T-helper 1 cell treated with Interleukin-12 subunit alpha and Interleukin-12 subunit beta and Interleukin-4 antibody, amounts not matched to agents 30 μg/mL and 1 μg/mL, for 36 hours (primary cell): ENCODE data around the gene PSMD10.

Experiments used
- H3K27ac Mint-ChIP-seq: one replicate; pipeline ENCODE4 v1.8.0; 2021; ENCODE audit warnings: mild to moderate bottlenecking, mixed read lengths
- H3K27me3 Mint-ChIP-seq: one replicate; pipeline ENCODE4 v1.8.0; 2021; ENCODE audit warnings: low read depth, mixed read lengths
- H3K36me3 Mint-ChIP-seq: one replicate; pipeline ENCODE4 v1.8.0; 2021; ENCODE audit warnings: low read depth, mixed read lengths
- H3K4me1 Mint-ChIP-seq: one replicate; pipeline ENCODE4 v1.8.0; 2021; ENCODE audit warnings: low read depth, mixed read lengths
- H3K4me3 Mint-ChIP-seq: one replicate; pipeline ENCODE4 v1.8.0; 2021; ENCODE audit warnings: mild to moderate bottlenecking, moderate library complexity, mixed read lengths
- H3K9me3 Mint-ChIP-seq: one replicate; pipeline ENCODE4 v1.8.0; 2021; ENCODE audit warnings: mixed read lengths

Gene PSMD10

GRCh38 chrX:108105473-108105872 is 14.1 kb upstream of the PSMD10 start:
- H3K27me3 Mint-ChIP-seq = peaks cover 3% of the 10 kb centered on the region
- H3K4me3 Mint-ChIP-seq = no peak overlapping the region
- no peaks in the 10 kb centered on the region for H3K9me3 Mint-ChIP-seq
- no peak overlapping the region for H3K27ac Mint-ChIP-seq
- H3K4me1 Mint-ChIP-seq = no peaks in the 10 kb centered on the region
- H3K36me3 Mint-ChIP-seq = peaks cover 7% of the 10 kb centered on the region

GRCh38 chrX:108097380-108097779 is 6.0 kb upstream of the PSMD10 start:
- Mint-ChIP-seq H3K27me3 (no peaks in the 10 kb centered on the region), H3K4me1 (peaks cover 3% of the 10 kb centered on the region), H3K9me3 (no peaks in the 10 kb centered on the region), H3K4me3 (no peak overlapping the region), H3K27ac (no peak overlapping the region), H3K36me3 (no peaks in the 10 kb centered on the region)

- Mint-ChIP-seq H3K27me3 (no peaks in the 10 kb centered on the region), H3K4me1 (peaks cover 17% of the 10 kb centered on the region), H3K36me3 (no peaks in the 10 kb centered on the region), H3K27ac (no peak overlapping the region), H3K9me3 (no peaks in the 10 kb centered on the region), H3K4me3 (no peak overlapping the region)
These were observed 543 bp upstream of the PSMD10 start for GRCh38 chrX:108091878-108092291.

GRCh38 chrX:108090491-108091263 is 665 bp downstream of the PSMD10 start:
- no peak overlapping the region for H3K4me3 Mint-ChIP-seq
- peaks cover 17% of the 10 kb centered on the region for H3K4me1 Mint-ChIP-seq
- no peaks in the 10 kb centered on the region for H3K9me3 Mint-ChIP-seq
- H3K27ac Mint-ChIP-seq = no peak overlapping the region
- H3K36me3 Mint-ChIP-seq = peaks cover 2% of the 10 kb centered on the region
- no peaks in the 10 kb centered on the region for H3K27me3 Mint-ChIP-seq

GRCh38 chrX:108088511-108088910 is 2.8 kb downstream of the PSMD10 start:
- H3K4me1 Mint-ChIP-seq = peaks cover 17% of the 10 kb centered on the region
- H3K4me3 Mint-ChIP-seq = no peak overlapping the region
- no peak overlapping the region for H3K27ac Mint-ChIP-seq
- no peaks in the 10 kb centered on the region for H3K27me3 Mint-ChIP-seq
- H3K9me3 Mint-ChIP-seq = no peaks in the 10 kb centered on the region
- peaks cover 5% of the 10 kb centered on the region for H3K36me3 Mint-ChIP-seq

- no peaks in the 10 kb centered on the region for H3K27me3 Mint-ChIP-seq
- no peak overlapping the region for H3K4me3 Mint-ChIP-seq
- H3K27ac Mint-ChIP-seq = no peak overlapping the region
- peaks cover 14% of the 10 kb centered on the region for H3K4me1 Mint-ChIP-seq
- peaks cover 5% of the 10 kb centered on the region for H3K36me3 Mint-ChIP-seq
- no peaks in the 10 kb centered on the region for H3K9me3 Mint-ChIP-seq
These were observed 3.5 kb downstream of the PSMD10 start for GRCh38 chrX:108087792-108088191.

GRCh38 chrX:108081110-108081509 is 10.2 kb downstream of the PSMD10 start:
- no peak overlapping the region for H3K27ac Mint-ChIP-seq
- no peaks in the 10 kb centered on the region for H3K27me3 Mint-ChIP-seq
- H3K36me3 Mint-ChIP-seq = peaks cover 4% of the 10 kb centered on the region
- H3K9me3 Mint-ChIP-seq = no peaks in the 10 kb centered on the region
- no peaks in the 10 kb centered on the region for H3K4me1 Mint-ChIP-seq
- no peak overlapping the region for H3K4me3 Mint-ChIP-seq

GRCh38 chrX:108072746-108073145 is 18.6 kb downstream of the PSMD10 start:
- H3K36me3 Mint-ChIP-seq = no peaks in the 10 kb centered on the region
- no peak overlapping the region for H3K27ac Mint-ChIP-seq
- peaks cover 11% of the 10 kb centered on the region for H3K27me3 Mint-ChIP-seq
- H3K9me3 Mint-ChIP-seq = no peaks in the 10 kb centered on the region
- no peaks in the 10 kb centered on the region for H3K4me1 Mint-ChIP-seq
- no peak overlapping the region for H3K4me3 Mint-ChIP-seq

GRCh38 chrX:108071578-108071977 is 19.8 kb downstream of the PSMD10 start:
- Mint-ChIP-seq H3K4me3 (no peak overlapping the region), H3K36me3 (no peaks in the 10 kb centered on the region), H3K27me3 (peaks cover 11% of the 10 kb centered on the region), H3K27ac (no peak overlapping the region), H3K4me1 (no peaks in the 10 kb centered on the region), H3K9me3 (no peaks in the 10 kb centered on the region)

GRCh38 chrX:108070891-108071290 is 20.5 kb downstream of the PSMD10 start:
- Mint-ChIP-seq H3K27me3 (peaks cover 11% of the 10 kb centered on the region), H3K27ac (no peak overlapping the region), H3K9me3 (no peaks in the 10 kb centered on the region), H3K4me1 (no peaks in the 10 kb centered on the region), H3K36me3 (no peaks in the 10 kb centered on the region), H3K4me3 (no peak overlapping the region)

GRCh38 chrX:108068121-108068520 is 23.2 kb downstream of the PSMD10 start:
- Mint-ChIP-seq H3K27me3 (peaks cover 11% of the 10 kb centered on the region), H3K27ac (no peak overlapping the region), H3K36me3 (no peaks in the 10 kb centered on the region), H3K9me3 (no peaks in the 10 kb centered on the region), H3K4me3 (no peak overlapping the region), H3K4me1 (no peaks in the 10 kb centered on the region)

GRCh38 chrX:108064613-108065012 is 26.7 kb downstream of the PSMD10 start:
- Mint-ChIP-seq H3K27me3 (peaks cover 11% of the 10 kb centered on the region), H3K9me3 (no peaks in the 10 kb centered on the region), H3K27ac (no peak overlapping the region), H3K4me1 (no peaks in the 10 kb centered on the region), H3K36me3 (no peaks in the 10 kb centered on the region), H3K4me3 (no peak overlapping the region)

- Mint-ChIP-seq H3K27ac (no peak overlapping the region), H3K4me3 (no peak overlapping the region), H3K36me3 (no peaks in the 10 kb centered on the region), H3K9me3 (no peaks in the 10 kb centered on the region), H3K4me1 (no peaks in the 10 kb centered on the region), H3K27me3 (peaks cover 6% of the 10 kb centered on the region)
These were observed 27.3 kb downstream of the PSMD10 start for GRCh38 chrX:108064001-108064400.

- Mint-ChIP-seq H3K9me3 (no peaks in the 10 kb centered on the region), H3K27ac (no peak overlapping the region), H3K36me3 (no peaks in the 10 kb centered on the region), H3K27me3 (peaks cover 8% of the 10 kb centered on the region), H3K4me1 (no peaks in the 10 kb centered on the region), H3K4me3 (no peak overlapping the region)
These were observed 31.5 kb downstream of the PSMD10 start for GRCh38 chrX:108059801-108060200.

GRCh38 chrX:108055546-108055945 is 35.8 kb downstream of the PSMD10 start:
- Mint-ChIP-seq H3K4me3 (no peak overlapping the region), H3K9me3 (no peaks in the 10 kb centered on the region), H3K4me1 (peaks cover 2% of the 10 kb centered on the region), H3K36me3 (no peaks in the 10 kb centered on the region), H3K27me3 (peaks cover 10% of the 10 kb centered on the region), H3K27ac (no peak overlapping the region)
